Measurements from ENCODE around the gene WAC.
"Not testable (repeated sequence)": the region's sequence is repeated elsewhere in the genome, so short reads cannot be mapped to it uniquely, and the experiment has no call there.

WAC gene

DNA sequence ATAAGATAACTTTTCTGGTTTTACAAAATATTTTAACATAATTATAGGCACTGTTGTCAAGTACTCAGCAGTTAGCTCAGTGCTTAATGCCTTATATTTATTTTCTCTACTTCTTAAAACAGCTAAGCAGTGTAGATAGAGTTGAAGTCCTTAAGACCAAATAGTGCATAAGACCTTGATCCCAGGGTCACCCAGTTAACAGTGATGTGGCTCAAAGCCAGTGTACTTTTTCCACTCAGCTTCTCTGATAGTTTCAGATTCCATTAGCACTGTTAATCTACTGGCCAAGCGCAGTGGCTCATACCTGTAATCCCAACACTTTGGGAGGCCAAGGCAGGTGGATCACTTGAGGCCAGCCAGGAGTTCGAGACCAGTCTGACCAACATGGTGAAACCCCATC lies 83.6 kb downstream of the WAC start:
- no peak for DNase-seq (ENCODE audit: low read depth)

DNA sequence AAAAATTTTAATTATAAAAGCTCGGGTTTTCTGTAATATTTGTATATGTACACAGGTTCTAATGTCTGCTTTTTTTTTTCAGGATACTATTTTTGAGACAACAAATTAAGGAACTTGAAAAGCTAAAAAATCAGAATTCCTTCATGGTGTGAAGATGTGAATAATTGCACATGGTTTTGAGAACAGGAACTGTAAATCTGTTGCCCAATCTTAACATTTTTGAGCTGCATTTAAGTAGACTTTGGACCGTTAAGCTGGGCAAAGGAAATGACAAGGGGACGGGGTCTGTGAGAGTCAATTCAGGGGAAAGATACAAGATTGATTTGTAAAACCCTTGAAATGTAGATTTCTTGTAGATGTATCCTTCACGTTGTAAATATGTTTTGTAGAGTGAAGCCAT lies 86.5 kb downstream of the WAC start:
- DNase-seq (ENCODE audit: low read depth), result no peak

DNA sequence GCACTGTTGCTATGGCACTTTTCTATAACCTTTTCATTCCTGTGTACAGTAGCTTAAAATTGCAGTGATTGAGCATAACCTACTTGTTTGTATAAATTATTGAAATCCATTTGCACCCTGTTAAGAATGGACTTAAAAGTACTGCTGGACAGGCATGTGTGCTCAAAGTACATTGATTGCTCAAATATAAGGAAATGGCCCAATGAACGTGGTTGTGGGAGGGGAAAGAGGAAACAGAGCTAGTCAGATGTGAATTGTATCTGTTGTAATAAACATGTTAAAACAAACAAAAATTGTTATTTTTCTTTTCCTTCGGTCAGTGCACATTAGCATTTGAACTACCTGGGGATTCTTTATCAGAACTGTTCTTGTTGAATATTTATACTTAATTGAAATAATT lies 87.3 kb downstream of the WAC start:
- DNase-seq (ENCODE audit: low read depth), result no peak

DNA sequence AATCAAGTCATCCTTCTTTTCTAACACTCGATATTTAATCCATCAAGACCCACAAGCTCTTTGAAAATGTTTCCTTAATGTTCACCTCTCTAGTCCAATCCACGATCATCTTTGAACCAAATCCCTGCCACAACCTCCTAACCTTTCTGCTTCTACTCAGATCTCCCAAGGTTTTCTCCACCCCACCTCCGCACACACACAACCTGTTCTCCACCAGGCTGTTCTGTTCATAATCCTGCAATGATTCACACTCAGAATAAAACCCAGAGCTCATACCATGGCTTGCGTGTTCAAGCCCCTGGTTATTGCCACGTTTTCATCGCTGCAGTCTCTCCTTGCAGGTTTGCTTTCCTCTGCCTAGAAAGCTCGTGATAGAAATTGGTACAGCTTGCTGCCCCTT lies 90.6 kb downstream of the WAC start:
- DNase-seq (ENCODE audit: low read depth), result no peak

DNA sequence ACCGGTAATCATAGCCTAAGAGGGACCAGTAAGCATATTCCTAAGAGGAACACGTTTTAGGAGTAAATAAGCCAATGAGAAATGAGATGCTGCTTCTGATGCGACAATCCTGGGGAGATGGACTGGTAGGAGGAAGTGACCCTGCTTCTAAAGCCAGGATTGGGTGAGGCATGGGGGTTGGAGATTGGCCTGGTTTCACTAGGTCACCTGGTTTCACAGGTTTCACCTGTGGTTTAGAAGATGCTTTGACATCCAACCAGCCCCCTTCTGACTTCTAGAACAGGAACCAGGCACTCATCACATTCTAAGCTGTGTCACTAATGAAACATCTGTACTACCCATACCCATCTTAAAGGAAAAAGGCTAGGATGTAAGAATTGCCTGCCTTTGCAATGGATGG lies 91.4 kb downstream of the WAC start:
- no peak for DNase-seq (ENCODE audit: low read depth)

DNA sequence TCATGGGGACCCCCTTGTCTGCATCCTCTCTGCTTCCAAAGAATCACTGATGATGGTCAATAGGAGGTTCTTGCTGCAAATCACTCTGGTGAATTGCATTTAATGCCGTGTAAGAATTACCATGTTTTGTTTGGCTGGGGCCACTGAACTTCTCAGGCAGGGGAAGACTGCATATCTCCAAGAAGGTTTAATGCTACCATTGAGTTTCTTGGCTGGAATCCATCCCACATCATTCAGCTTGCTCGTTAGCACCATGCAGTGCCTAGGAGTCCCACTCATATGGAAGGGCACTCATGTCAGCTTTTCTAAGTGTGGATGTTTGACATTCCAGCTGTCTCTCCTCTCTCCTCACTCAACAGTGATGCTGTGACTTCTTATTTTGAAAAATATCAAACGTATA lies 94.2 kb downstream of the WAC start:
- no peak for DNase-seq (ENCODE audit: low read depth)

DNA sequence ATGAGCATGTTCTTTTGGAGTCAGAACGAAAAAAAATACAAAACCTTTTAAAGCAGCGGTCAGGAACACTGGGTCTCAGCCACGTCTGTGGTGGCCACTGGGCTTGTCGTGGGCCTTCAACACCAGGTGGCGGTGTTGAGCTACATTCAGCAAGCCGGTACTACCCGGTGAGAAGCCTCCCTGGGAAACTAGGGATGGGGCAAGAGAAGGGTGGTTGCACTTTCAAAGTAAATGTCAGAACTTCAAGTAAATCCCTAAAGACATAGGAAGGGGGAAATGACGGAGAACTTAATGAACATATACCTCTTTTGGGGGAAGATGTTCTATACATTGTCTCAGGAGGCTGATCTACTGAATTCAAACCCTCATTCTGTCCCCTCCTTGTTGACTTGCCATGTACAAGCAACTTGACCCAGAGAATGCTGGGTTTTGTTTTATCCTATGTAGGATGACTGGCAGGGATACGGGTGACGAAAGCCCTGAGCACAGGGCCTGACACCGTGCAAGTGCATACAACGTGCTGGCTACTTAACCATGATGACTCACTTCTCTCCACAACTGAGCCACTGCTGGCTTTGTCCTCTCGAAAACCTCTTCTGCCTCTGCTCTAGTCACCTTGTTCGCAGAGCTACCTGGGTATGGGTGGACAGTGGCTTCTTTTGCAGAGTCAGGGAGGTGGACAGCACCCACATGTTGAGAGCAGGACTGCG lies 95.4 kb downstream of the WAC start:
- peak; percentile 50 for DNase-seq (ENCODE audit: low read depth)

DNA sequence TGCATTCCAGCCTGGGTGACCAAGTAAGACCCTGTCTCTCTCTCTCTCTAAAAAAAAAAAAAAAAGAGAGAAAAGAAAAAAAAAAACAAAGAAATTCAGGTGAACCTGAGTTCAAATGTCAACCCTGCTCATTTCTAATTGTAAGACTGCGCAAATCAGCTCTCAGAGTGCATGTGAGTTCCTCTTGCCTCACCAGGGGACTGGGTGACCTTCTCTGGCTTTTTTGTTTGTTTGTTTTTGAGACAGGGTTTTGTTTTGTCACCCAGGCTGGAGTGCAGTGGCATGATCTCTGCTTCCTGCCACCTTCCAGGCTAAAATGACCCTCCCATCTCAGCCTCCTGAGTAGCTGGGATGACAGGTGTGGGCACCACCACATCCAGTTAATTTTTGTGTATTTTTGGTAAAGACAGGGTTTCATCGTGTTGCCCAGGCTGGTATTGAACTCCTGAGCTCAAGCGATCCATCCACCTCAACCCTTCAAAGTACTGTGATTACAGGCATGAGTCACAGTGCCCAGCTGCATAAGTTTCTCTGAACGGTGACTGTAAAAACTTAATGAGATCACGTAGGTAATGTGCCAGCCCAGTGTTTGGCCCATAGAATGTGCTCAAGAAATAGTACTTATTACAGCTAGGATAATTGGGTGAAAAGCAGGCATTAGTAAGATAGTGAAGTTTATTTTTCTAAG lies 99.1 kb downstream of the WAC start:
- no peak for DNase-seq (ENCODE audit: low read depth)

DNA sequence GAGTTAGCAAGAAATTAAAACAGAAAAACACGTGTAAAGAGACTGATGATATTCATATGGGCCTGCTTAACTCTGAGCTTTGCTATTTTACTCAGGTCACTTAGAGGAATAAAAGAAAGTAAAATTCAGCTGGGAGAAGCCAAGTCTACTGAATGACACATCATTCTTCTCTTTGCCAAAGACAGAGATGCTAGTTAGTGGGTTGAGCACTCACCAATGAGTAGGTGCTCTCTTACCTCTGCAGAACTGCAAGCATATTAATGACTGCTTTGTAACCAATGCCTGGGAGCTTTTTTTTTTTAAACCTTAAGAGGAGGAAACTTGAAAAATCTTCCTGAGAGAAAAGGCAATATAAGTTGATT lies 99.6 kb downstream of the WAC start:
- no peak for DNase-seq (ENCODE audit: low read depth)

DNA sequence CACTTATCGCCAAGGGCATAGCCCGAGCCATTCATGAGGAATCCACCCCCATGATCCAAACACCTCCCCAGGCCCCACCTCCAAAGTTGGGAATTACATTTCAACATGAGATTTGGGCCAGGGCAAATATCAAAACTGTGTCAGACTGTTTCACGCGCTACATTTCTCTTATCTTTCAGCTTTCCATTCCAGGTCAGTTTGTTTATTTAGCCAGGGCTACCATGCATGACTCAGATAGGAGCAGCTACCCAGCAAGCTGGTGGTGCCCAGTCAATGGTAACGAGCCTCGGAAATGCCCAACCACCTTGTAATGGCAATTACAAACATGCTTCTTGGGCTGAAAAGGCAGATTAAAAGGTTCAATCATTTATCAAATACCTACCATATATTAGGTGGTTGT lies 100.8 kb downstream of the WAC start:
- DNase-seq (ENCODE audit: low read depth), result no peak

DNA sequence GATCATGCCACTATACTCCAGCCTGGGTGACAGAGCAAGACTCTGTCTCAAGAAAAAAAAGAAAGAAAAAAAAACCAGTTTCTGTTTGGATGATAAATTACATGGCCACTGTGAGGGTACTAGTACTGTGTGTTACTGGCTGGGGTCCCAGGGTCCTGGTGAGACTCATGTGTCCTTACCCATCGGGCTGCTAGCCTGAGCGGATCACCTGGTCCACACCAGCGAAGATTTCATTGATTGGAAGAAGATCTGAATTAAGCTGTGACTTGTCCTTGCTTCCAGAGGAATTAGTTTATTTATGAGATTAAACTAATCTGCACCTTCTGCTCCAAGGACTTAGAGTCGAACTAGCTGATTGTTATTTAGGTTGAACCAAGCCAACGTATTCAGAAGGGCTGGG lies 104.4 kb downstream of the WAC start:
- DNase-seq (ENCODE audit: low read depth), result no peak

DNA sequence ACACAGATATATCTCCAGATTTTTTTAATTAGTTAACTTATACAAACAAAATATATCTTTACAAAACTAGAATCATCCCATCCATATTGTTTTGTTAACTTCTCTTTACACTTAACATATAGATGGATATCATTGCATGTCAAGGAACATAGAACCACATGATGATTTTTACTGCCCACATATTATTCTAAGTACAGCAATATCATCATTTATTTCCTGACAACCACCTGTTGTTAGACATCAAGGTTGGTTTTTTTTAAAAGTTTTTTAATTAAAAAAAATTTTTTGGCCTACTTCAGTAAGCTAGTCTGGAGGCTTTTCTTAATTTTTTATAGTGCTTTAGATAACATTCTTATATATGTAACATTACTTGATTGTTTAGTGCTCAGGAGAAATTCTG lies 105.5 kb downstream of the WAC start:
- no peak for DNase-seq (ENCODE audit: low read depth)

DNA sequence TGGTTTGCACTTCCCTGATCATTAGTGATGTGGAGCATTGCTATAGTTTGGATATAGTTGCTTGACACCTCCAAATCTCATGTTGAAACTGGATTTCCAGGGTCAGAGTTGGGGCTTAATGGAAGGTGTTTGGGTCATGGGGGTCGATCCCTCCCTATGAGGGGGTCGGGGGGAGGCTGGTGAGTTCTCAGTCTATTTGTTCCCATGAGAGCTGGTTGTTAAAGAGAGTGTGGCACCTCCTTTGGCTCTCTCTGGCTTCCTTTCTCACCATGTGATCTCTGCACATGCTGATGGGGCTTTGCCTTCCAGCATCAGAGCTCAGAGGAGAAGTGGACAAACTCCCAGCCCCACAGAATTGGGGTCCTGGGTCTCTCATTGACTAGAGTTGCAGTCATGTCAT lies 107.6 kb downstream of the WAC start:
- no peak for DNase-seq (ENCODE audit: low read depth)

DNA sequence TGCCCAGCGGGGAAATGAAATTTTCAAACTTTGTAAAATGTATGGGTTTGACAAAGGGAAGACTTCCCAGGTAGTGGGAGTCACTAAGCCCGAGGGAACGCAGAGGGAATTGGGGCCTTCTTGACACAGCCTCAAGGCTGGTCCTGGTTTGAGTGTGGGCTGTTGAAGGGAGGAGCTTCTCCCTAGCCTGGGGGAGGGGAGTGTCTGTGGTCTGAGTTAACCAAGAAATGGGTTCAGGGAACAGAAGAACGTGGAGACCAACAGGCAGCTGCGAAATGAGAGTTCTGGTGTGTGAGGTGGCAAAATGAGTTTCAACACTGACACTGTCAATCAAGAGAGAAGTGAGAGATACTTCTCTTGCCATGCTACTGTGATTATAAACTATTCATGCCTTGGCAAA lies 111.7 kb downstream of the WAC start:
- DNase-seq (ENCODE audit: low read depth), result no peak

DNA sequence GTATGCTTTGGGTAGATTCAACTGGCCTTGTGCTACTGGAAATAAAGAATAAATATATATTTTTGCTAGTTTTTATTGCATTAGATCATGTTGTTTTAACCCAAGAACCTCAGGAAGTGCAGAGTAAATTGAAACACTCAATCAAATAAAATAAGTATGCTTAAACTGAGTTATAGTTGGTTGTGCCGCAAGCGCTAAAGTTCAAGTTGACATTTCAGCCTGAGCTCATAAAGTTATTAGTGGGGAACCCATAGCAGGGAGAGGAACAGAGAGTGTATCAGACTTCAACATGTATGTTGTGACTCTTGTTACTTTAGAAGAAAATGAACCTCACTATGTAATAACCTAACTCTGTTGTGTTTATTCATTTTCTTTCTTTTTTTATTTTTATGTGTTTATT lies 119.2 kb downstream of the WAC start:
- no peak for DNase-seq (ENCODE audit: low read depth)

DNA sequence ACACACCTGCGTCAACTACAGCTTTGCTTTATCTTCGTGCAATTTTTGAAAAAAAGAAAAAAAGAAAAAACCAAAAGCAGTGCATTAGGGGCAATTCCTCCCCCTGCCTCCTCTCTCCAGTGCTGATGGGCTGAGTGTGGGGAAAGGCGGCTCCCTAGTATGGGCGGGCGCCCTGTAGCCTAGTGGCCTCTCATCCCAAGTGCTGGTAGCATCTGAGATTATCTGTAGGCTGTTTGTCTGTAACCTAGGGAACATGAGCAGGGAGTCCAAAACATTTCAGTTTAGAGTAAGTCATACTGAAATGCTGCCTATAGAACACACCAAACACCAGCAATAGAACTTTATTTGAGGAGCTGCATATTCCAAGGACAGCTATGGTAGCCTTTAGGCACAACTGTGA lies 119.8 kb downstream of the WAC start:
- no peak for DNase-seq (ENCODE audit: low read depth)

DNA sequence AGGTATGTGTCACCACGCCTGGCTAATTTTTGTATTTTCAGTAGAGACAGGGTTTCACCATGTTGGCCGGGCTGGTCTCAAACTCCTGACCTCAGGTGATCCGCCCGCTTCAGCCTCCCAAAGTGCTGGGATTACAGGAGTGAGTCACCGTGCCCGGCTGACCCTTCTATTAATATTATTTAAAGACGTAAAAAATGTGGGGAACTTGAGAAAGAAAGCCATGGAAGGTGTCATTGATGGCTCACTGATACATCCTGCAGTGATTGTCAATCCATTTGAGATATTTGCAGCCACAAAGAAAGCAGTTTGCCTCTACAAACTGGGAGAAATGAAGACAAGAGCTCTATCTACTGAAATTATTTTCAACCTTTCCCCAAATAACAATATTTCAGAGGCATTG lies 125.9 kb downstream of the WAC start:
- not testable (repeated sequence) for DNase-seq (ENCODE audit: low read depth)

DNA sequence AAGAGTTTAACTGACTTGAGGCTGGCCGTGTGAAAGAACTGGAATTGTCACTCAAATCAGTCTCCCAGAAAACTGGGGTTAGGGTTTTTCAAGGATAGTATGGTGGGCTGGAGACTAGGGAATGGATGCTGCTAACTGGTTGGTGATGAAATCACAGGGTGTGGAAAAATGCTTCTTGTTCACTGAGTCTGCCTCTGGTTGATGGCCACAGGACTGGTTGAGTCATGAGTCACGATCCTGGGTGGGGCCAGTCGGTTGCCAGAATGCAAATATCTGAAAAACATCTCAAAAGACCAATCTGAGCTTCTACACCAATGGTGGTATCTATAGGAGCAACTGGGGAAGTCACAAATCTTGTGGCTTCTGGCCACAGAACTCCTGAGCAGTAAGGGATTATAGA lies 128.1 kb downstream of the WAC start:
- DNase-seq (ENCODE audit: low read depth), result no peak

DNA sequence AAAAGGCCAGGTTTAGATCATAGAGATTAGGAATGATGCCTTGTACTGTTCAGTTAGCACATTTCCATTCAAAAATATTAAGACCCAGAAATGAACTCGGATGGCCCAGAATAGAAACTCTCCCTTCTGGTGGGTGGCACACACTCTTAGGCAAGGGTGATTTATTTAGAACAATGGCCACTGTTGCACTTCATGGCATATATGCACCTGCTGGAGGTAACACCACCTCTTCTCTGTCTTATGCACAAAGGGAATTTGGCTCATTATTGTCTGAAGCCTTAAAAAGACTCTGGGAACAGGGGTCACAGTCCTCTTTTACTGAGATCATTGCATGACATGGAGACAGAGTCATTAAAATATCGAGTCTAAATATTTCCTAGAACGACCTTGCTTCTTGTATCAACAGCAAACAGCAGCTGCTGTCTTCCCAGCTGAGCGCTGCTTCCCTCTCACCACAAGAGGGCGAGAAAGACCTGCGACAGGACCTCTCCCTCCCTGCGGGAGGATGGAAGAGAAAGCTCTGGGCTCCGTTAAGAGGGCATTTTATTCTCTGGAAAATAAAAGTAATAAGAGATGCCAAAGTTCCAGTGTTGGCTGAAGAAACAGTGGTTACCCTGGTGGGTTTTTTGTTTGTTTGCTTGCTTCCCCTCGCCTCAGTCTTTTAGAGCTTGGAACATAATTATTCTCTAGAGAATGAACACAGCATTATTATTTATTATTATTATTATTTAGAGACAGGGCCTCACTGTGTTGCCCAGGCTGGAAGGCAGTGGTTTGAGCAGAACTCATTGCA lies 130.9 kb downstream of the WAC start:
- DNase-seq (ENCODE audit: low read depth), result peak; percentile 54

DNA sequence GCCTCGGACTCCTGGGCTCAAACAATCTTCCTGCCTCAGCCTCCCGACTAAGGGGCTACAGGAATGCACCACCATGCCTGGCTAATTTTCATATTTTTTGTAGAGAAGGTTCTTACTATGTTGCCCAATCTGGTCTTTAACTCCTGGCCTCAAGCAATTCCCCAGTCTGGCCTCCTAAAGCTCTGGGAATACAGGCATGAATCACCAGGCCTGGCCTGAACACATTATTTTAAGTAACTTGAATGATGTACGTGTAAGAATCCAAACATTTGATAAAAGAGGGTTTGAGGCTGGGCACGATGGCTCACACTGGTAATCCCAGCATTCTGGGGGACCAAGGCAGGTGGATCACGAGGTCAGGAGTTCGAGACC lies 131.4 kb downstream of the WAC start:
- no peak for DNase-seq (ENCODE audit: low read depth)

DNA sequence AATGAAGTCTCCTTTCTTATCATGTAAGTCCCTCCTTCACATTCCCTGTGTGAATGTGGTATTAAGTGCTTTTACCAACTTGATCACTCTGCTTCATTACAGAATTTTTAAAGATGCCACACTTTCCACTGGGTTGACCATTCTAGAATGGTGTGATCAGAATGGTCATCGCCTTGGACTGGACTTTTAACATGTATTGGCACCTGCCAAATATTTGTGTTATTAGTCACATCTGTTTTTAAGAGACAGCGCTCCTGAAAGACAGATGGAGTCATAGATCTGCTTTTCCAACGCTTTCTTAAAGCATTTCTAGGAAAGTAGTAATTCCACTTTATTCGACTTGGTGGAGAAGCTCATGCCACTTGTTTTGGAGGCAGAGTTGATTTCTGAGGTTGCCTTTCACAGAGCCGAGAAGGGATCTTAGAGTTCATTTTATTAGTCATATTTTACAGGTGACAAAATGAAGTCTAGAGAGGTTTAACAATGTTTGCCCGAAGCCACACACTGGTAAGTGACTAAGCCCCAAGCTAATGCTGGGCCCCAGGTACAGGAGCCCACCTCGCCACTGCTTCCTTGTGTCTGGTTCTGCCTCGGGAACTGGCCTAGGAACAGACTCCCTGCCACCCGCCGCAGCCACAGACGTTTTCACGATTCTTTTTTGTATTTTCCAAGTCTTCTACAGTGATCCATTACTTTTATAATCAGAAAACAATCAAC lies 134.0 kb downstream of the WAC start:
- no peak for DNase-seq (ENCODE audit: low read depth)

DNA sequence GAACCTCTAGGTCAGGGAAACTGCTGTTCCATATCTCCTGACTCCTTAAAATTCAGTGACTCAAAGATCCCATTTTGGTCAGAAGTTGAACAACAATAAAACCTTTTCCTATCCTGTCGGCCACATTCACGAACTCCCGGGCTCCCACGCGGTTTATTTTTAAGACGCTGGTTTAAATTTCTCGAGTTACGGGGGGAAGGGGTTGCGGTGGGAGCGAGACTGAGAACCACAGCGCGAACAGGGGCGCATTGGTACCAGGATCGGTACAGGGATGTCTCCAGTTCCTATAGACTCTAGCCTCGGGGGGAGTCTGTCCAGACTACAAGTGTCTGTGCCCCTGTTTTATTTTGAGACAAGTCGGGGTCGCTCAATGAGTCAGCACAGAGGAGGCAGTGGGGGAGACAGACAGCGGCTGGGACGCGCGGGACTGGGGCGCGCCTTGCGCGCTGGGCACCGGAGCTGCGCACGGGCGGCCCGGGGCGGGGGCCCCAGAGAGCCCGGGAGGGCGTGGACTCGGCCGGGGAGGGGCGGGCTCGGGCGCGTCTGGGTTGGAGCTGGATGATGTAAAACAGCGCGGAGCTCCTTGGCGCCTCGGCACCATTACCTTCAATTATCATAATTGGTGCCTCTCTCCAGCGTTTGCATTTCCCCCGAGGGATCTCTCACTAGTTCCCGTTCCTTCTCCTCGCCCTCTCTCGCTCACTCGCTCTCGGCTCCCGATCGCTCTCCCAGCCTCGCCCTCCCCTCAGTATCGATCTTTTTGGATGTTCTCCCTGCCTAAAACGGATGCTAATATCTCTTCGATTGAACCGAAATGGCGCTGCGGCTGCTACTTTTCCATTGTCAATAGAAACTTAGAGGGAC lies 135.7 kb downstream of the WAC start:
- DNase-seq (ENCODE audit: low read depth), result peak; percentile 18
